Measurements from ENCODE around the gene SENP1. TPM values are rescaled to one million over a fixed set of nuclear protein-coding genes. Genes with fewer than 3 reads are reported as not detected.
"Not testable (repeated sequence)": the region's sequence is repeated elsewhere in the genome, so short reads cannot be mapped to it uniquely, and the experiment has no call there.

Gene SENP1
- total and polyA plus RNA-seq, 12 donors = 3.0 to 21.6 (median 11.2) TPM

- DNase-seq = peak; percentile 87 to 95 (median 93)
- peaks cover 0 to 23% of the 10 kb centered on the region in 2 donors for H3K4me1 ChIP-seq (replicated peaks in 1 of 2)
- H3K4me3 ChIP-seq = peak within 1 kb of the TSS in 3 of 4 donors; percentile 64 to 85 (median 80)
- no peaks in the 10 kb centered on the region for H3K9me3 ChIP-seq (replicated peaks in 1 of 3)
- peaks cover 0 to 17% of the 10 kb centered on the region in 2 donors for H3K36me3 ChIP-seq (replicated peaks in 1 of 2)
- peak within 1 kb of the TSS; percentile 36 to 81 (median 49) for H3K27ac ChIP-seq
- intact Hi-C loops (cut with DNase I) = no loop called here
- WGBS, 4 donors = 0 to 1% (median 1%) methylated on average over 20 of the region's 20 CpGs
- no peaks in the 10 kb centered on the region for H3K27me3 ChIP-seq
- TF ChIP-seq CTCF (IDR thresholded peaks at IDR 0.05) = no peak
- peak; percentile 17 to 49 for TF ChIP-seq POLR2A (IDR thresholded peaks at IDR 0.05)
Measured at GRCh38 chr12:48119078-48119833, 13.4 kb upstream of the SENP1 start, which contains the start of gene PFKM. Gene PFKM (plus strand): TSS chr12:48119364. CDS start chr12:48122775, 3,411 bp downstream.

- Histone ChIP-seq H3K4me1 (replicated peaks in 1 of 2) (peaks cover 0 to 23% of the 10 kb centered on the region in 2 donors), H3K36me3 (replicated peaks in 1 of 2) (peaks cover 0 to 8% of the 10 kb centered on the region in 2 donors), H3K4me3 (peak overlapping the region in 1 of 4 donors; percentile 80), H3K27me3 (no peaks in the 10 kb centered on the region), H3K9me3 (replicated peaks in 1 of 3) (no peaks in the 10 kb centered on the region), H3K27ac (peak overlapping the region in 2 of 5 donors; percentile 22 to 81)
- TF ChIP-seq CTCF (IDR thresholded peaks at IDR 0.05) (no peak), POLR2A (IDR thresholded peaks at IDR 0.05) (no peak)
- 32 to 52% (median 41%) methylated on average over 3 of the region's 3 CpGs for WGBS, 4 donors
- intact Hi-C loops (cut with DNase I) = no loop called here
- DNase-seq = peak in 2 of 7 donors; percentile 11 to 22
Measured at GRCh38 chr12:48118284-48118871, 12.5 kb upstream of the SENP1 start.

- intact Hi-C loops (cut with DNase I) = no loop called here
- H3K27ac ChIP-seq = no peak overlapping the region
- H3K36me3 ChIP-seq (replicated peaks in 1 of 2) = no peaks in the 10 kb centered on the region
- no peaks in the 10 kb centered on the region for H3K27me3 ChIP-seq
- WGBS, 4 donors = 86 to 97% (median 90%) methylated on average over 1 of the region's 1 CpG
- no peak for DNase-seq
- H3K9me3 ChIP-seq (replicated peaks in 1 of 3) = no peaks in the 10 kb centered on the region
- TF ChIP-seq POLR2A (IDR thresholded peaks at IDR 0.05) (no peak), CTCF (IDR thresholded peaks at IDR 0.05) (no peak)
- H3K4me3 ChIP-seq = no peak overlapping the region
- H3K4me1 ChIP-seq (replicated peaks in 1 of 2) = peaks cover 0 to 21% of the 10 kb centered on the region in 2 donors
Measured at GRCh38 chr12:48115957-48116356, 10.1 kb upstream of the SENP1 start.

- H3K9me3 ChIP-seq (replicated peaks in 1 of 3); H3K27me3 ChIP-seq; H3K27ac ChIP-seq; H3K4me1 ChIP-seq (replicated peaks in 1 of 2); intact Hi-C loops (cut with DNase I); H3K4me3 ChIP-seq; H3K36me3 ChIP-seq (replicated peaks in 1 of 2); DNase-seq: not testable (repeated sequence)
- WGBS, 4 donors = 90 to 95% (median 95%) methylated on average over 5 of the region's 5 CpGs
Measured at GRCh38 chr12:48111312-48111693, 5.4 kb upstream of the SENP1 start.

Data from adrenal gland (tissue), 12 donors.